GM18502 (cell line): Measurements from ENCODE around the gene EFHC1.

Experiments
- ATAC-seq: cut with Tn5 transposase; IDR thresholded peaks from one replicate; pipeline ENCODE4 v1.9.1; 2021; ENCODE audit warnings: mild to moderate bottlenecking; ENCODE audit not compliant: unreplicated experiment, poor library complexity

EFHC1 gene

DNA sequence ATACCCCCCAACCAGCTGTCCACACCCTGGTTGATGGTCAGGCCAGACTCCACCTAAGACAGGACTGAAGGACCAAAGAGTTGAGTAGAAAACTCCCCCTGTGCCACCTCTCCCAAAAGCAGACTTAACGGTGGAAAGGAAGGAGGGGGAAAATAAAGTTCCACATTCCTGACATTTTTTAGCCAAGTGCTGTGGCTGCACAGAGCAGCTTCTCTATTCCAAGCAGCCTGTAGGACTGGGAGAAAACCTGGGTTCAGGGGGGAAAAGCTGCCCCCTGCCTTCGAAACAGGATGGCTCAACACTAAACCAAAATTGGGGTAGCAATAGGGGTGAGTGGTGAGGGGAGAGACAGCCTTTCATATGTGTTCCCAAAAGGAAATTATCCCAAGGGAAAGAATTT lies 153.2 kb downstream of the EFHC1 start:
- no peak for ATAC-seq
